WTC11 (cell line): ENCODE results near the gene COLGALT1.

Source experiments
- CREB1 ChIP-seq: sonication (generic); formaldehyde crosslinking; IDR thresholded peaks from 2 replicates; pipeline ENCODE4 v1.8.0; 2023; ENCODE audit warnings: mild to moderate bottlenecking, missing genetic modification reagents
- ELF4 ChIP-seq: sonication (generic); formaldehyde crosslinking; IDR thresholded peaks from 2 replicates; pipeline ENCODE4 v1.8.1; 2022; ENCODE audit warnings: low read depth, mild to moderate bottlenecking, moderate library complexity, missing genetic modification reagents
- IRF2 ChIP-seq: sonication (generic); formaldehyde crosslinking; IDR thresholded peaks from 2 replicates; pipeline ENCODE4 v1.8.0; 2022; ENCODE audit warnings: low read depth, missing genetic modification reagents, borderline replicate concordance
- RELA ChIP-seq: sonication (generic); formaldehyde crosslinking; IDR thresholded peaks from 2 replicates; pipeline ENCODE4 v1.8.1; 2022; ENCODE audit warnings: missing genetic modification reagents, mild to moderate bottlenecking, borderline replicate concordance
- RORB ChIP-seq: fragments of 250-450 bp; sonication (Bioruptor Pico); IDR thresholded peaks from 2 replicates; pipeline ENCODE4 v1.9.0; 2021; ENCODE audit warnings: mild to moderate bottlenecking
- SMAD4 ChIP-seq: sonication (generic); formaldehyde crosslinking; IDR thresholded peaks from 2 replicates; pipeline ENCODE4 v1.8.0; 2022; ENCODE audit warnings: mild to moderate bottlenecking, missing genetic modification reagents
- ZNF232 ChIP-seq: sonication (generic); formaldehyde crosslinking; IDR thresholded peaks from 2 replicates; pipeline ENCODE4 v1.8.0; 2022; ENCODE audit warnings: mild to moderate bottlenecking, missing genetic modification reagents
- TF ChIP-seq, protein P1 (sequence below): sonication (generic); formaldehyde crosslinking; IDR thresholded peaks from 2 replicates; pipeline ENCODE4 v1.8.0; 2022; ENCODE audit warnings: mild to moderate bottlenecking, missing genetic modification reagents
- TF ChIP-seq, protein P2 (sequence below): fragments of 200-600 bp; IDR thresholded peaks from 2 replicates; pipeline ENCODE4 v1.8.0; 2022; ENCODE audit warnings: antibody characterized with exemption
- TF ChIP-seq, protein P3 (sequence below): sonication (generic); formaldehyde crosslinking; IDR thresholded peaks from 2 replicates; pipeline ENCODE4 v1.8.0; 2022; ENCODE audit warnings: mild to moderate bottlenecking, missing genetic modification reagents
- TF ChIP-seq, protein P4 (sequence below): sonication (generic); formaldehyde crosslinking; IDR thresholded peaks from 2 replicates; pipeline ENCODE4 v1.8.0; 2023; ENCODE audit warnings: missing genetic modification reagents

DNA sequence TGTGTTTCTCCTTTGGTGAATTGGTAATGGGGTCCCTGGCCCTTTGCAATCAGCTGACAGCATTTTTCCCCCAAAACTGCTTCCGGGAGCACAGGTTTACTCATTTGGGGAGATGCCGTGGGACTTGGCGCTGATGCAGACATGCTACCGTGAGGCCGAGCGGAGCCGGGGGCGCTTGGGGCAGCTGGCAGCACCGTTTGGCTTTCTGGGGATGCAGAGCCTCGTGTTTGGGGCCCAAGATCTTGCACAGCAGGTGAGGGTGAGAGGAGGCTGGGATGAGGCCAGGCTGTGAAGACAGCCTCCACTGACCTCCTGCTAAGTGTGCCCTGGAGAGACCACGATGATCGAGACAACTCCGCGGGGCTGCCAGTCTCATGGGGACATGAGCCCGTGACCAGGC is 13.4 kb upstream of the COLGALT1 start:
- TF ChIP-seq, protein P1, sequence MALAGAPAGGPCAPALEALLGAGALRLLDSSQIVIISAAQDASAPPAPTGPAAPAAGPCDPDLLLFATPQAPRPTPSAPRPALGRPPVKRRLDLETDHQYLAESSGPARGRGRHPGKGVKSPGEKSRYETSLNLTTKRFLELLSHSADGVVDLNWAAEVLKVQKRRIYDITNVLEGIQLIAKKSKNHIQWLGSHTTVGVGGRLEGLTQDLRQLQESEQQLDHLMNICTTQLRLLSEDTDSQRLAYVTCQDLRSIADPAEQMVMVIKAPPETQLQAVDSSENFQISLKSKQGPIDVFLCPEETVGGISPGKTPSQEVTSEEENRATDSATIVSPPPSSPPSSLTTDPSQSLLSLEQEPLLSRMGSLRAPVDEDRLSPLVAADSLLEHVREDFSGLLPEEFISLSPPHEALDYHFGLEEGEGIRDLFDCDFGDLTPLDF: no peak
- TF ChIP-seq CREB1 (CRISPR knock-in tag) (no peak), RELA (CRISPR knock-in tag) (no peak), SMAD4 (CRISPR knock-in tag) (no peak), ELF4 (CRISPR knock-in tag) (no peak), ZNF232 (CRISPR knock-in tag) (no peak), IRF2 (CRISPR knock-in tag) (no peak), RORB (CRISPR knock-in tag) (no peak)
- TF ChIP-seq, protein P2, sequence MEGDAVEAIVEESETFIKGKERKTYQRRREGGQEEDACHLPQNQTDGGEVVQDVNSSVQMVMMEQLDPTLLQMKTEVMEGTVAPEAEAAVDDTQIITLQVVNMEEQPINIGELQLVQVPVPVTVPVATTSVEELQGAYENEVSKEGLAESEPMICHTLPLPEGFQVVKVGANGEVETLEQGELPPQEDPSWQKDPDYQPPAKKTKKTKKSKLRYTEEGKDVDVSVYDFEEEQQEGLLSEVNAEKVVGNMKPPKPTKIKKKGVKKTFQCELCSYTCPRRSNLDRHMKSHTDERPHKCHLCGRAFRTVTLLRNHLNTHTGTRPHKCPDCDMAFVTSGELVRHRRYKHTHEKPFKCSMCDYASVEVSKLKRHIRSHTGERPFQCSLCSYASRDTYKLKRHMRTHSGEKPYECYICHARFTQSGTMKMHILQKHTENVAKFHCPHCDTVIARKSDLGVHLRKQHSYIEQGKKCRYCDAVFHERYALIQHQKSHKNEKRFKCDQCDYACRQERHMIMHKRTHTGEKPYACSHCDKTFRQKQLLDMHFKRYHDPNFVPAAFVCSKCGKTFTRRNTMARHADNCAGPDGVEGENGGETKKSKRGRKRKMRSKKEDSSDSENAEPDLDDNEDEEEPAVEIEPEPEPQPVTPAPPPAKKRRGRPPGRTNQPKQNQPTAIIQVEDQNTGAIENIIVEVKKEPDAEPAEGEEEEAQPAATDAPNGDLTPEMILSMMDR: no peak
- TF ChIP-seq, protein P3, sequence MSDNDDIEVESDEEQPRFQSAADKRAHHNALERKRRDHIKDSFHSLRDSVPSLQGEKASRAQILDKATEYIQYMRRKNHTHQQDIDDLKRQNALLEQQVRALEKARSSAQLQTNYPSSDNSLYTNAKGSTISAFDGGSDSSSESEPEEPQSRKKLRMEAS: no peak
- TF ChIP-seq, protein P4, sequence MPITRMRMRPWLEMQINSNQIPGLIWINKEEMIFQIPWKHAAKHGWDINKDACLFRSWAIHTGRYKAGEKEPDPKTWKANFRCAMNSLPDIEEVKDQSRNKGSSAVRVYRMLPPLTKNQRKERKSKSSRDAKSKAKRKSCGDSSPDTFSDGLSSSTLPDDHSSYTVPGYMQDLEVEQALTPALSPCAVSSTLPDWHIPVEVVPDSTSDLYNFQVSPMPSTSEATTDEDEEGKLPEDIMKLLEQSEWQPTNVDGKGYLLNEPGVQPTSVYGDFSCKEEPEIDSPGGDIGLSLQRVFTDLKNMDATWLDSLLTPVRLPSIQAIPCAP (CRISPR knock-in tag): no peak
